Endometrial microvascular endothelial cells (primary cell): Measurements from ENCODE around the gene TPST2. TPM values are rescaled to one million over a fixed set of nuclear protein-coding genes. Genes with fewer than 3 reads are reported as not detected.

Source experiments
- in situ Hi-C: cut with HindIII; loops from 2 replicates; pipeline ENCODE4 v1.10.0; 2017; ENCODE audit warnings: low sequenced_read_pairs, low pct_unique_long_range_greater_than_20kb; ENCODE audit errors: inconsistent ontology term
- total RNA-seq: library from RNA; depleted of rRNA; stranded (reverse); fragments of >200 nt; gene quantifications from one replicate; pipeline ENCODE4 v1.2.3, GENCODE V29; 2015; ENCODE audit errors: inconsistent ontology term

TPST2 gene
- total RNA-seq, 1 donor from 2014 or later, result 55.7 TPM

DNA sequence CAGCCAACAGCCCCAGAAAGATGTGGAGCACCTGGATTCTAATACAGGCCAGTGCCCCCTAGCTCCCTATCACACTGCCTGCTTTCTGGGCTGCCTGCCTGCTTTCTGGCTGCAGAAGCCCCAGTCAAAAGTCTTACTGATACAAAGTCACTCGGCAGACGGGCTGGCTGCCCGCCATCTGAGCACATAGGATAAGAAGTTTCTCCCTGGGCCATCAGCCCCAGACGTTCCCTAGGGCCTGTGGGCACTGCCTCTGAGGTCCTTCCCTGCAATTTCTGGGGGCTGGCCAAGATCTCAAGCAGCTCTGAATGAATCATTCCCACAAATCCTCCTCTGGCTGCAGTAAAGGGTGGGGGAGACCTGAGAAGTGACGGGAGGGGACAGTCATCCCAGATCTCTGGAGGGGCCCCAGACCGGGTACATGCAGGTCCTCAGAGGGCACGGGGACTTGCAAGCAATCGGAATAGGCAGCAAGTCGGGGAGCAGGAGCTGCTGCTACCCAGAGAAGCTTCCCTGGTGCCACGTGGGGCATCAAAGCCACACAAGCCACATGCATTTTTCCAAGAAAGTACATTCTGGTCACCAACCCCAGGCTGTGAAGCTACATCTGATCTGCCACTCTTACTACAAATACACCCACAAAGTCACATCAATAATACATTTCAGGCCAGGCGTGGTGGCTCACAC, 4.7 kb downstream of the TPST2 start:
- in situ Hi-C loops, result no loop called here

DNA sequence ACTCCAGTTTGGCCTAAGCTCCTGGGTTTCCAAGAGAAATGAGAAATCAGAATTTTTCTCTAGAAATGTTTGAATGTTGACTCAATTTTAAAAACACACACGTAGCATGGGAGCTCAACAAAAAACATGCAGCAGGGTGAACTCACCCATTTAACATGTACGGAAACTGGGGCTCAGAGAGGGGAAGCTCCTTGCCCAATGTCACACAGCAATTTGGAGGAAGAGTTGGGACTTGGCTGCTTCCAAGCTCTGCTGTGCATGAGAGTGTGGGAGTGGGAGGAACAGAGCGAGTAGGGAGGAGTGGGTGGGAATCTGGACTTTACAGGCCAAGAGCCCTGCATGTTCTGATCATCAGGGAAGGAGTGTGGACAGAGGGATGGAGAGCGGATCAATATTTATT, 5.9 kb downstream of the TPST2 start:
- in situ Hi-C loops, result no loop called here

DNA sequence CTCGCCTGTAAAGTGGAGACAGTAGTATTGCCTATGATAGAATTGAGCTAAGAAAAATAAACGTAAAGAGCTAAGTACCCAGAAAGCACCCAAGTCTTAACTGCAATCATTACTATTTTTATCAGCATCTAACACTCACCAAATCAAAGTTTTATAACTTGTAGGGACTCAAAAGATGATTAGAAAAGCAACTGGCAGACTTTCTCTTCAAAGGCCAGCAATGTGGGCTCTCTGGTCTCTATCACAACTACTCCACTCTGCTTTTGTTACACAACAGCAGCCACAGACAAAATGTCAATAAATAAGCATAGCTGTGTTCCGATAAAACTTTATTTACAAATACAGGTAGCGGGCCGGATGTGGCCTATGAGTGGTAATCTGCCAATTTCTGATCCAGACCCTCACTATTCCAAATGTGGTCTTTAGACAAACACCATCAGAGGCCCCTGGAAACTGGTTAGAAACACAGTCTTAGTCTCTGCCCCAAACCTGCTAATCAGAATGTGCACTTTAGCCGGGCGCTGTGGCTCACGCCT, 8.2 kb downstream of the TPST2 start:
- in situ Hi-C loops, result no loop called here

DNA sequence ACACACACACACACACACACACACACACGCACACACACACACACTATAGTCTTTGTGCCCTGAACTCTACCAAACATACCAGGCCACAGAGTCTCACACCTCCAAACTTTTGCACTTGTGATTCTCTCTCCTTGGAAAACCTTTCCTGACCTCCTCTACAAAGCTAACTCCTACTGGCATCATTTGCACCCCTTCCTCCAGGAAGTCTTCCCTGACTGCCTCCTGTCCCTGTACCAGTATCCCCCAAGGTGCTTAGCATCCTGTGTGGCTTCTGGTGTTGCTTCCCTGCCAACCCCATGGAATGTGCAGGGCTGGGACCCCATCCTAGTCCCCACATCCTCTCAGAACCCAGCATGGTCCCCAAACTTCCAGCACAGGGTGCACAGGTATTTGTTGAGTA, 8.9 kb downstream of the TPST2 start:
- in situ Hi-C loops, result no loop called here

DNA sequence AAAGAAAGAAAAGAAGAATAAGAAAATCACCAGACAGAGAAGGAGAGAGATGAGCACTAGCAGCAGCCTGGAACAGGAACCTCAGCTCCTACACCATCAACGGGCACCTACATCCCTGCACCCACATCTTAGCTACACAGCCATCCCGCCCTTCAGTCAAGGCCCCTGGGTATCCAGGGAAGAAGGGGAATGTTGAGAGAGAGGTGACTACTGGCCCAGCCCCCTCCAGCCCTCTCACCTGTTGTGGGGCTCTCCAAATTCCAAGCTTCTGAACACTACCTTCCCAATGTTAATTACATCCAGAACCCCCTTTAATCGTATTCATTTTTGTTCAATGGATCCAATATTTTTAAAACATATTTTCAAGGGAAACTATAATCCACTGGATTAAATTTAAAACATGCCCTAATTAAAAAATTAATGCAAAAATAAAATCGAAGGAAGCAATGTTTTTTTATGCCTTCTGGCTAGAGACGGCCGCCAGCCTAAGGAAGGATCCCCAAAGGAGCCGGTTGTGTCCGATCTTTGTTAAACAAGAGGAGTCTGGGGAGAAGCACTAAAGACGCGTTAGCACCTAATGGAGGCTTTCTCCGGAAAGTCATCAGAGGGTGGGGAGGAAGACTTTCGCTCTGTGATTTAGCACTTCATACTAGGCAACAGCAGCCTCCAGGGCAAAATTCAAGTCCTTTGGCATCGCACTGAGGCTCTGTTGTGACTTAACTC, 9.5 kb downstream of the TPST2 start:
- in situ Hi-C loops, result no loop called here

DNA sequence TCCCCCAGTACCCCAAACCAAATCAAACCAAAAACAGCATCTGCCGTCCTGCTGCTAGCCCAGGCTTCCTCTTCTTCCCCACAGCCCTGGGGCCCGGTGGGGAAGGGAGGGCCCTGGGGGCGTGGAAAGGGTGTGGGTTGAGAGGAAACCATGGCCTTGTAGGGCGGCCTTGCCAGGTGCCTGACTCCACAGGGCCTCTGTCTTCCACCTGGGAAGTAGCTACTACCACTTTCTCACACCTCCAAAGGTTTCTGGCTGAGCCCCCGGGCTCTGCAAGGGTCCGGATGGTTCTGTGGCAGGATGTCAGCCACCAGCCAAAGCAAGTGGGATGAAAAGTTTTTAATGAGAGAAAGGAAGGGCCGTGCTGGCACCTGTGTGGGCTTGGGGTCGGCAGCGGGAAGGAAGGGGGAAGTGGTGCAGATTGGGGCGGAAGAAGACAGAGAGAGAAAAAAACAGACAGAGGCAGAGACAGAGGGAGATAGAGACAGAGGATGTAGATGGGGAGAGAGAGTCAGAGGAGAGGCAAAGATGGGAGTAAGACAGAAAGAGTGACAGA, 10.5 kb downstream of the TPST2 start:
- in situ Hi-C loops, result no loop called here

DNA sequence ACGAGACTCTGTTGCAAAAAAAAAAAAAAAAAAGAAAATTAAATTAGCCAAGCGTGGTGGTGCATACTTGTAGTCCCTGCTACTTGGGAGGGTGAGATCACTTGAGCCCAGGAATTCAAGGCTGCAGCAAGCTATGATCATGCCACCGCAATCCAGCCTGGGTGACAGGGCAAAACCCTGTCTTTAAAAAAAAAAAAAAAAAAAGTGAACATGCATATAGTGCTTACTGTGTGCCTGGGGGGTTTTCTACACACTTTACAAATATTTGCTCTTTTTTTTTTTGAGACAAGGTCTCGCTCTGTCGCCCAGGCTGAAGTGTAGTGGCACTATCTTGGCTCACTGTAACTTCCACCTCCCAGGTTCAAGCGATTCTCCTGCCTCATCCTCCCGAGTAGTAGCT, 12.9 kb downstream of the TPST2 start:
- in situ Hi-C loops, result no loop called here

DNA sequence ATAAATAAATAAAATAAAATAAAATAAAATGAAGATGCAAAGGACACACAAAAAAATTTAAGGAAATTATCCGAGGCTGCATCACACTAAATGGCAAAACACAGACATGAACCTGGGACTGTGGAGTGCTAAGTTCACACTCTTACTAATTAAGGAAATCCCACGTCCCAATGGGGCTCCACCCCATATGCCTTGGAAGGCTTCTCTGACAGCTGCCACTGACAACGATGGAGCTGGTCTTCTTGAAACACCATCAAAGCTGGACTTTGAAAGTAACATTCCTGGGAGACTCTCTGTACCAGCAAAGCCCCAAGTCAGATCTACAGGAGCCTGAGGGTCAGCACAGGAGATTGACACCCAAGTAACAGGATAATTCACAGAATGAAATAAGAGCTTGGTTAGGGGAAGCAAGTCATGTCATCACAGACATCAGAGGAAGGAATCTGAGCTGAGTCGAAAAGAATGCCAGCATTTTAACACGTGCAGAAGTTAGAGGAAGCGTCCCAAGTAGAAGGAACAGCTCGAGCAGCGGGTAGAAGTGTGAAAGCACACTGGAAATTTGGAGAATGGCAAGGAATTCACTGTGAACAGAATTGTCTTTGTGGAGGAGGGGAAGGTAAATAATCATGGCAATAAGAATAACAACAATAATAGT, 13.8 kb downstream of the TPST2 start:
- in situ Hi-C loops, result no loop called here

DNA sequence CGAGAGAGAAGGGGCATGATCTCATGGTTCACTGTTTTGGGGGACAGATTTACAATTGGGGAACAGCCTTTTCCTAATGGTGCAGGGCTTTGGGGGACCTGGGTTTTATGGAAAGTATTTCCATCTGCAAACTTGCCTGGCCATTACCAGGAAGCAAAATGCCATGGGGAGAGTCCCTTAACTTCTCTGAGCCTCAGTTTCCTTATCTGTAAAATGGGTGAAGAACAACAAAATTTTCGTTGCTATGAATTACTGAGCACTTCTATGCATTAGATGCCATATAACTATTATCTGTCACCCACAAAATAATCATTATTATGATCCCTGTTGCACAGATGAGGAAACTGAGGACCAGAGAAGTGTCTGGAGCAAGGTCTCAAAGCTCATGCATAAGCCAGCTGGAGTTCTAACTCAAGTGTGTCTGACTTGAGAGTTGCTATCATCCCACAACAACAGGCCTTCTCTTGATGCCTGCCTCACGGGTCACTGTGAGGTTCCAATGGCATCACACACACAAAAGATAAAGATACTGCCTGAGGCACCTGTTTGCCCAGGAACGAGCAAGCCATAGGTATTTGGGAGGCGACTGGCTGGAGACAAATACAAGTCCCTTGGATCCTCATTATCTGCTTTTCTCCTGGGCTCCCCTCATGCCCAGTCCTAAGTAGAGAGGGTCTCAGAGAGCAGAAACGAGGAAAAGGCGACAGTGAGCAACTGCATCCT, 15.8 kb downstream of the TPST2 start:
- in situ Hi-C loops, result no loop called here

DNA sequence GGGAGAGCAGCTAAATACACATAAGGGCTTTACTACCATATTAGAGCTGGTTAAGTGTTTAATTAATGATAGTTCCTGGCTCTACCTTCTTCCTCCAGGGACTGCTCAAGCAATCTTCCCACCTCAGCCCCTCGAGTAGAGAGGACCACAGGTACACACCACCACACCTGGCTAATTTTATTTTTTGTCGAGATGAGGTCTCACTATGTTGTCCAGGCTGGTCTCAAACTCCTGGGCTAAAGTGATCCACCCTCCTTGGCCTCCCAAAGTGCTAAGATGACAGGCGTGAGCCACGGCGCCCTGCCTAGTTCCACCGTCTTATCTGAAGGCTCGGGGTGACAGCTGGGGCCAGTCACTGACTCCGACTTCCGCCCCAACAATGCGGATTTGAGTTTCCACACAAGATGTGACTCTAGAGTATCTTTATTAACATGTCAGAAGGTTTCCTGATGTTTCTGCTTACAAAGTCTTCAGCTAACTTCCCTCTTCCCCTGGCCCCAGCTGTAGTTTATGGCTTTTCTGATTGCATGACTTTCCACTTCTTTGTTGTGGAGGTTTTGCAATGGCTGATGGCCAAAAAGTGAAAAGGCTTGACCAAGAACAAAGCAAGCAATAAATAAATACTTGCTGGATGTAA, 16.8 kb downstream of the TPST2 start:
- in situ Hi-C loops, result no loop called here

DNA sequence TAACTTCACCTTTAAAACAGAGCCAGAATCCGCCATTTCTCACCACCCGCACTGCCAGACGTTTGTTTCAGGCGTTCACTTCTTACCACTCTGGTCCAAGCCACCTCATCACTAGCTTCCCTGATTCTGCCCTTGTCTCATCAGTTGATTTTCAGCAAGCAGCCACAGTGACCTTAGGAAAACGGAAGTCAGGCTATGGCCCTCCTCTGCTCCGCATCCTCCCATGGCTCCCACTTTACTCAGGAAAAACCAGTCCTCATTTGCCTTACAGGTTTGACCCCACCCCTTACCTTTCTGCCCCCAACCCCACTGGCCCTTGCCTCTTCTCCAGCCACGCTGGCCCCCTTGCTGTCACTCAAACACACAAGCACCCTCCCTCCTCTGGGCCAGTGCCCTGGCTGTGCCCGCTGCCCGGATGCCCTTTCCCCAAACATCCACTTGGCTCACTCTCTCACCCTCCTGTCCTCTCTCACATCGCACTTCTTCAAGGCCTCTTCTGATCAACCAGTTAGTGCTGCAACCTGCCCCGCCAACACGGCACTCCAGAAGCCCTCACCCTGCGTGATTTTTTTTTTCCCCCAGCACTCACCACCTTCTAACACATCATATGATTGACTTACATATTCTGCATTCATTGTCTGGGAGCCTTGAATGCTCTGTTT, 18.9 kb downstream of the TPST2 start:
- in situ Hi-C loops, result no loop called here

DNA sequence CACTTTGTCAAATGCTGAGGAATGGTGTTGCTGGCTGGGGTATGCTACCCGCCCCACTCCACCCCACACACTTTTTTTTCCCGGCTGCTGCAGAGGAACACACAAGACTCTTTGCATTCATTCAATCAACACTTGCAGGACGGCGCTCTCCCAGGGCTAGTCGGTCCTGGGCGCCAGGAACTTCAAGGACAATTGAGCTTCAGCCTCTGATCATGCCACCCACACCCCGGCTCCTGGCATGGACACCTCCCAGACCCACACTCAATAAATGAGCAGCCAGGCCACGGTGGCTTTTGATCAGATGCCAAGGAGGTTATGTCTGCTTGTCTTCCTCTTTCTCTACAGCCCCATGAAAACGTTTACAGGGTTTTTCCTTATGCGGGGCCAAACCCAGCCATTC, 19.8 kb downstream of the TPST2 start:
- in situ Hi-C loops, result no loop called here

DNA sequence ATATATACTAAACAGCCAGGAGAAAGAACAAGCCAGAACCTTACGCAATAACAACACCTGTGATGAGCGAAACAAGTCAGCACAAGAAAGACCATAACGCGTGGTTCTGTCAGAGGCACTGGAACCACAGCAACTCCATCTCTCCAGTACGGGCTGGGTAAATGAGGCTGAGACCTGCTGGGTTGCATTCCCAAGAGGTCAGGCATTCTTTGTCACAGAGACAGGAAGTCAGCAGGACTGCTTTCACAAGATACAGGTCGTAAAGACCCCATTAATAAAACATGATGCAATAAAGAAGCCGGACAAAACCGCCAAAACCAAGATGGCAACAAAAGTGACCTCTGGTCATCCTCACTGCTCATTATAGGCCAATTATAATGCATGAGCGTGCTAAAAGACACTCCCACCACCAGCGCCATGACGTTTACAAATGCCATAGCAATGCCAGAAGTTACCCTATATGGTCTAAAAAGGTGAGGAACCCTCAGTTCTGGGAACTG, 21.7 kb downstream of the TPST2 start:
- in situ Hi-C loops, result no loop called here

DNA sequence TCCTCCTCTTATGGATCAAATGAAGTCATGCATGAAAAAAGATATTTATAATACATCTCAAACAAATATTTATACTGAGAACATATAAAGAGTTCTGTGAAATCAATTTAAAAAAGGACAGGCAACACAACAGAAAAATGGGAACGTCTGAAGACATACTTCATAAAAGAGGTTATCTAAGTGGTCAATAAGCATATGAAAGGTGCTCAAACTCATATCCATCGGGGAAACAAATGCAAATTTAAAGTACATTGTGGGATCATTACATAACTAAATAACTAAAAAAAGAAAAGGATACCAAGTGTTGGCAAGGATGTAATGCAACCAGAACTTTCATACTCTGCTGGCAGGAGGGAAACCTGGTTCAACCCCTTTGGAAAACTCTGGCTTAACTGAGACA, 22.3 kb downstream of the TPST2 start:
- in situ Hi-C loops, result no loop called here

DNA sequence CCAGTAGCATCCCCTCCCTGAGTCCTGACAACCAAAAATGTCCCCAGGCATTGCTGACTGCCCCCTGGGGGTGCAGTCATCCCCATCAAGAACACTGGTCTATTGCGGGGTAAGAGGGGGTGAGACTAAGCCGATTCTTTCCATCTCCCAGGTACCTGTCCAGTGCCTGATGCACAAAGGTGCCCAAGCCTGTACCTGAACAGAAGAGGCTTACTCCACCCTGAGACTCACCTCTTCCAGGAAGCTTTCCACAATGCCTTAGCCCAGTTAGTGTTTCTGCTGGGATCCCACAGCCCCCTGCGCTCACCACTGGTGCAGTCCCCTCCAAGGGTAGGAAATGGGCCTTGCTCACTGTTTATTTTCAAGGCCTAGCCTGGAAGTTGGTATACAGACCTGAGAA, 22.9 kb downstream of the TPST2 start:
- in situ Hi-C loops, result no loop called here

DNA sequence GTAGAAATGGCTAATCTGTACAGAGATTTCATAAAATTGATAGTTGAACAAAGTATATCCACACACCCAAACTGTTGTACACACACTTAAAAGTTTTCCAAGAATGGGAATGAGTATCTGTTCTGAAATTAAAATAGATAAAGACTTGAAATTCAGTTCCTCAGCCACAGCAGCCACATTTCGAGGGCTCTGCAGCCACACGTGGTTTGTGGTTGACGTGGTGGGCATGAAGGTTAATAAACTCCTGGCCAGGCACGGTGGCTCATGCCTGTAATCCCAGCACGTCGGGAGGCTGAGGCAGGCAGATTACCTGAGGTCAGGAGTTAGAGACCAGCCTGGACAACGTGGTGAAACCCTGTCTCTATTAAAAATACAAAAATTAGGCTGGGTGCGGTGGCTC, 24.0 kb downstream of the TPST2 start:
- in situ Hi-C loops, result no loop called here

DNA sequence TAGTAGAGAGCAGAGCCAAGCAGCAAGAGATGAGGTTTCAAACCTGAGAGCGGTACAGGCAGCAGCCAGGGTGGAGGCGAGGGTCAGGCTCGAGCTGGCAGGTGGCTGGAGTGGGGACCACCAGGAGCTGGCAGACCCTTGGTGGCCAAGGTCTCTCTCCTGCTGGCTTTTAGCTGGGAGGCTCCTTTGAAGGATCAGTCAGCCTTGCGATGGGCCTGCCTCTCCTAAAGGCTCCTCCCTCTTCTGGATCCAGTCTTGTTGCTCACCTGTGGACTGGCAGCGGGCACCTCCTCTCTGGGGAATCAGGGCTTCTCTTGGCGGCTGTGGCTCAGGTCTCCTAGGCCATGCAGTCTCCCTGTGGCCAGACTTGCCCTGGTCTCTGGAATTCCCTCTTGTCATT, 24.8 kb downstream of the TPST2 start:
- in situ Hi-C loops, result no loop called here

DNA sequence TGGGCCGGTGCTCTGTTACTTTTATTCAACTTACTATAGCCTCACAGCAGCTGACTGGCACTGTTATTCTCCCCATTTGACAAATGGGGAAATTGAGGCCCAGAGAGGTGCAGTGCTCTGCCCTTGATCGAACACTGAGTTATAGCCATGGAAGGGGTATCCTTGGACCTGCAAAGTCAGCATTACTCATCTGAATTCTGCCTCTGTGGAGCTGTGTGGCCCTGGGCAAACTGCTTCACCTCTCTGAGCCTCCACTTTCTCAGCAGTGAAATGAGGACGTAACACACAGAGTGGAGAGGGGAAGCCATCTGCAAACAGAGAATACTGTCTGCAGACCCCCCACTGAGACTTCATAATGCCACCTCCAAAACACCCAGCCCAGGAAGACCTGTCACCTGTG, 25.3 kb downstream of the TPST2 start:
- in situ Hi-C loops, result no loop called here
